Neutrophil (primary cell): ENCODE measurements around the gene TMEM144.

Experiments
- H3K27ac ChIP-seq: fragments of 200-600 bp; sonication (generic); 2 replicates; pipeline ENCODE4 v1.5.1; 2016; ENCODE audit warnings: mild to moderate bottlenecking, moderate library complexity
- H3K27me3 ChIP-seq: fragments of 200-600 bp; sonication (generic); 2 replicates; pipeline ENCODE4 v1.6.0; 2016; ENCODE audit warnings: mild to moderate bottlenecking
- H3K36me3 ChIP-seq: fragments of 200-600 bp; sonication (generic); 2 replicates; pipeline ENCODE4 v1.5.1; 2017
- H3K4me1 ChIP-seq, 2 experiments: fragments of 200-600 bp in 1 of 2; sonication (generic) in 1 of 2; 1 replicate in 1 of 2; 2 replicates in 1 of 2; pipeline versions ENCODE4 v1.5.1 to v1.6.1; 2013 to 2016; ENCODE audit warnings: low read depth in 1 of 2, low read length in 1 of 2, mild to moderate bottlenecking in 1 of 2, moderate library complexity in 1 of 2; ENCODE audit not compliant: control insufficient read depth in 1 of 2, insufficient read depth in 1 of 2
- H3K4me3 ChIP-seq, 2 experiments: fragments of 200-600 bp in 1 of 2; sonication (generic) in 1 of 2; 1 replicate in 1 of 2; 2 replicates in 1 of 2; pipeline ENCODE4 v1.5.1; 2013 to 2016; ENCODE audit warnings: low read depth in 1 of 2, low read length in 1 of 2, mild to moderate bottlenecking in 1 of 2, moderate library complexity in 1 of 2
- H3K9me3 ChIP-seq: fragments of 200-600 bp; sonication (generic); 2 replicates; pipeline ENCODE4 v1.5.1; 2016
- CTCF ChIP-seq: fragments of 200-600 bp; sonication (generic); IDR thresholded peaks from 2 replicates; pipeline ENCODE4 v1.5.1; 2016; ENCODE audit warnings: antibody characterized with exemption

TMEM144 gene

GRCh38 chr4:158209825-158210807 lies at the start of gene TMEM144:
TMEM144 (plus strand) TSS chr4:158210486; CDS start chr4:158212668, 2,182 bp downstream.
- Histone ChIP-seq H3K36me3 (no peaks in the 10 kb centered on the region), H3K9me3 (no peaks in the 10 kb centered on the region), H3K27ac (peak within 1 kb of the TSS; percentile 86), H3K4me3 (peak within 1 kb of the TSS; percentile 61 to 67), H3K4me1 (peaks cover 25 to 29% of the 10 kb centered on the region in 2 experiments), H3K27me3 (no peaks in the 10 kb centered on the region)
- TF ChIP-seq CTCF: no peak

DNA sequence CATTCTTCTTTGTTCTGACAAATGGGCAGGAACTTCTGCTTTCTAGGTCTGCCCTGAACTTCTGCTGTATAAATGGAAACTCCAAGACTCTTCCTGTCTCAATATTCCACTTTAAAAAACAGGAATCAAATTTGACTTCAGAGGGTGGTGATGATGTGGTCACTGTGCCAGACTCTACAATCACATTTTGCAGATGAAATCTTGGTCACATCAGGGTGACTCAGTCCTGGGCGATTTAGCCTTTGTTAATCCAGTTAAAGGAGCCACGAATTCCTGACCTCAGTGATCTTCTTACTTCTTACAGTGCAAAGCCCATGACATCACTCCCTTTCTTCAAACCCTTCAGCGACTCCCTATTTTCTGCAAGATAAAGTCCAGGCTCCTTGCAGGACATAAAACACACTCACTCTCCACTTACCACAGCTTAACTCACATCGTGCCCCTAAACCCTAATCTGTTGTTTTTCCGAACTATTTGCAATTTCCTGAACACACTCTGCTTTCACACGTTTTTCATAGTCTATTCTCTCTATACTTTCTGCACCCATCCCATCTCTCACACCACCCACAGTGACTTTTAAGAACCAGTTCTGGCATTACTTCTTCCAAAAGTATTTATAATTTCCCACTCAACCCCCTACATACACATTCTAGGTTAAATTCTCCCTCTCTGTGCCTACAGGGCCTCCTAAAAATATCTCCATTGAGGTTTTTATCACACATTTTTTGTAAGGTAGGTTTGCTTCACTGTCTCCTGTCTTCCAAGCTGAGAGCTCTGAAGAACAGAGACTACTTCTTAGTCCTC lies 48.5 kb upstream of the TMEM144 start:
- H3K9me3 ChIP-seq: no peaks in the 10 kb centered on the region
- no peak for TF ChIP-seq CTCF
- H3K4me1 ChIP-seq: no peaks in the 10 kb centered on the region
- no peaks in the 10 kb centered on the region for H3K27me3 ChIP-seq
- H3K4me3 ChIP-seq: no peak overlapping the region
- H3K27ac ChIP-seq: no peak overlapping the region
- no peaks in the 10 kb centered on the region for H3K36me3 ChIP-seq

DNA sequence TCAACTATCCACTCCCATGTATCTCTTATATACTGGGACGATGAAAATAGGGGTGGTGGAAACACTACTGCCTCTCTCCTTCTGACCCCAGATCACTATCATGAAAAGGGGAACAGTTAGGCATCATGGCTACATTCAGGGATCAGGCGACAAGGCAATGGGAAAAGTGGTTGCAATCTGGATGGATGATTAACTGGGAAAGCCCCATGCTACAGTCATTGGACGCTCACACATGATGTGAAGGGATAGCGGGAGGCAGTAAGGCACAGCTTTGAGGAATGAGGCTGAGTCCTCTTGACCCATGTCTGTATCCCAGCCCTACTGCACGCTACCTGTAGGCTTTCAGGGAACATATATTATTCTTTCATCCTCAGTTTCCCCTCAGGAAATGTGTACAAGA lies 47.7 kb upstream of the TMEM144 start:
- Histone ChIP-seq H3K9me3 (no peaks in the 10 kb centered on the region), H3K27me3 (no peaks in the 10 kb centered on the region), H3K27ac (no peak overlapping the region), H3K4me3 (no peak overlapping the region), H3K36me3 (no peaks in the 10 kb centered on the region), H3K4me1 (no peaks in the 10 kb centered on the region)
- no peak for TF ChIP-seq CTCF

GRCh38 chr4:158163941-158164767 lies 46.1 kb upstream of the TMEM144 start:
- Histone ChIP-seq H3K9me3 (no peaks in the 10 kb centered on the region), H3K27me3 (peaks cover under 1% of the 10 kb centered on the region), H3K36me3 (no peaks in the 10 kb centered on the region), H3K4me1 (no peaks in the 10 kb centered on the region), H3K4me3 (no peak overlapping the region), H3K27ac (no peak overlapping the region)
- no peak for TF ChIP-seq CTCF

- Histone ChIP-seq H3K27me3 (peaks cover 7% of the 10 kb centered on the region), H3K4me1 (peaks cover 0 to 3% of the 10 kb centered on the region in 2 experiments), H3K36me3 (no peaks in the 10 kb centered on the region), H3K4me3 (no peak overlapping the region), H3K9me3 (no peaks in the 10 kb centered on the region), H3K27ac (no peak overlapping the region)
- no peak for TF ChIP-seq CTCF
These were observed 45.5 kb upstream of the TMEM144 start for GRCh38 chr4:158164768-158165213.
